Measurements from ENCODE around the gene XRCC3. TPM values are rescaled to one million over a fixed set of nuclear protein-coding genes. Genes with fewer than 3 reads are reported as not detected.
A peak's percentile ranks its signal among the peaks of the same experiment; 100 is the strongest.

Gene XRCC3
- total and polyA plus RNA-seq, 10 of the 15 experiments (the other 5 are each of a cell fraction or from before 2014, with no cell fraction given), result 0.37 to 52.0 (median 26.8) TPM

DNA sequence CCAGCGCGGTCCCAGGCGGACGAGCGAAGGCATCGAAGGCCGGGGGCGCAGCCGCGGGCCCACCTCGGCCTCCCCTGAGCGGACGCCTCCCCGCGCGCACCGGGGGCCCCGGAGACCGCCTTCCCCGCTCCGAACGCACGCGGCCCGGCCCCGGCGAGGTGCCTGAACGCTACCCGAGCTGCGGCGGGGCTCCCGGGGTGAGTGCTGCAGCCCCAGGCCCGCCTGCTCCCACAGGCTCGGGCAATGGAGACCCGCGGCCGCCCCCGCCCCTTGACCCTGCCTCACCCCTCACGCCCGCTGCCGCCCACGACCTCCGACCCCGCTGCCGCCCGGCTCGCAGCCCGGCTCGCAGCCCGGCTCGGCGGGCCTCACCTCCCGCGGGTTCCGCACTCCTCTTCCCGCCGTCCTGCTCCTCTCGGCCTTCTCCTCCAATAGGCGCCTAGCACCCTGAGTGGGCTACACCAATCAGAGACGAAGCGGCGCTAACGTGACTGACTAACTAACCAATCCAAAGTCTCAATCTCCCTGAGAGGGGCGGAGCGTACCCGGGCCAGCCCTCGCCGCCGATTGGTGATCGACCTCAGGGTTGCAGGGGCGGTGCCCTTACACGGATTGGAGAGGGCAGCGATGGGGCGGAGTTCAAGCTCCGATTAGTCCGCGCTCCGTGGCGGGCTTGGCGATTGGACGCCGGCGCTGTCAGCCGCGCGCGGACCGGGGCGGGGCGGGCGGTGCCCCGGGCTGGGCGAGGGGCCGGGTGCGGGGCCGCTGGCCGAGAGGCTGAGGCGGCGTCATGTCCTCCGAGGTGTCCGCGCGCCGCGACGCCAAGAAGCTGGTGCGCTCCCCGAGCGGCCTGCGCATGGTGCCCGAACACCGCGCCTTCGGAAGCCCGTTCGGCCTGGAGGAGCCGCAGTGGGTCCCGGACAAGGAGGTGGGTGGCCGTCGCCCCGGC lies at the start of gene XRCC3, which contains the start of gene ZFYVE21 (continued):
- TF ChIP-seq BRCA1 (IDR thresholded peaks at IDR 0.05; ENCODE audit: low read depth, low read length) (no peak), POU2F2 (IDR thresholded peaks at IDR 0.05; ENCODE audit: borderline replicate concordance, low read depth, low read length) (peak; percentile 56; the same call in 1 of the 3 replicates), ZNF24 (IDR thresholded peaks at IDR 0.05) (no peak), CREM (IDR thresholded peaks at IDR 0.05; ENCODE audit: low read depth) (peak; percentile 58), SMC3 (IDR thresholded peaks at IDR 0.05; ENCODE audit: borderline replicate concordance, low read length) (no peak), ZNF217 (IDR thresholded peaks at IDR 0.05) (0 out of 2 replicates have a peak, but pooled peaks have one; percentile 38), KLF5 (IDR thresholded peaks at IDR 0.05; ENCODE audit: partially characterized antibody) (peak; percentile 90), HDAC6 (IDR thresholded peaks at IDR 0.05; ENCODE audit: unreplicated experiment) (no peak), CBX5 (IDR thresholded peaks at IDR 0.05; ENCODE audit: low read depth) (no peak), NFIC (IDR thresholded peaks at IDR 0.05; ENCODE audit: low read depth, low read length) (no peak), NR2C1 (IDR thresholded peaks at IDR 0.05) (peak; percentile 74), JUNB (IDR thresholded peaks at IDR 0.05) (no peak), BHLHE40 (IDR thresholded peaks at IDR 0.05; ENCODE audit: borderline replicate concordance in 1 of 2, low read depth in 2 of 2, low read length in 1 of 2) (peak in 1 of 2 experiments; percentile 13; a peak in 2 of 4 replicates), SMAD1 (IDR thresholded peaks at IDR 0.05; ENCODE audit: low read depth, partially characterized antibody) (no peak), YBX1 (IDR thresholded peaks at IDR 0.05) (no peak)
- TF ChIP-seq, protein P1, sequence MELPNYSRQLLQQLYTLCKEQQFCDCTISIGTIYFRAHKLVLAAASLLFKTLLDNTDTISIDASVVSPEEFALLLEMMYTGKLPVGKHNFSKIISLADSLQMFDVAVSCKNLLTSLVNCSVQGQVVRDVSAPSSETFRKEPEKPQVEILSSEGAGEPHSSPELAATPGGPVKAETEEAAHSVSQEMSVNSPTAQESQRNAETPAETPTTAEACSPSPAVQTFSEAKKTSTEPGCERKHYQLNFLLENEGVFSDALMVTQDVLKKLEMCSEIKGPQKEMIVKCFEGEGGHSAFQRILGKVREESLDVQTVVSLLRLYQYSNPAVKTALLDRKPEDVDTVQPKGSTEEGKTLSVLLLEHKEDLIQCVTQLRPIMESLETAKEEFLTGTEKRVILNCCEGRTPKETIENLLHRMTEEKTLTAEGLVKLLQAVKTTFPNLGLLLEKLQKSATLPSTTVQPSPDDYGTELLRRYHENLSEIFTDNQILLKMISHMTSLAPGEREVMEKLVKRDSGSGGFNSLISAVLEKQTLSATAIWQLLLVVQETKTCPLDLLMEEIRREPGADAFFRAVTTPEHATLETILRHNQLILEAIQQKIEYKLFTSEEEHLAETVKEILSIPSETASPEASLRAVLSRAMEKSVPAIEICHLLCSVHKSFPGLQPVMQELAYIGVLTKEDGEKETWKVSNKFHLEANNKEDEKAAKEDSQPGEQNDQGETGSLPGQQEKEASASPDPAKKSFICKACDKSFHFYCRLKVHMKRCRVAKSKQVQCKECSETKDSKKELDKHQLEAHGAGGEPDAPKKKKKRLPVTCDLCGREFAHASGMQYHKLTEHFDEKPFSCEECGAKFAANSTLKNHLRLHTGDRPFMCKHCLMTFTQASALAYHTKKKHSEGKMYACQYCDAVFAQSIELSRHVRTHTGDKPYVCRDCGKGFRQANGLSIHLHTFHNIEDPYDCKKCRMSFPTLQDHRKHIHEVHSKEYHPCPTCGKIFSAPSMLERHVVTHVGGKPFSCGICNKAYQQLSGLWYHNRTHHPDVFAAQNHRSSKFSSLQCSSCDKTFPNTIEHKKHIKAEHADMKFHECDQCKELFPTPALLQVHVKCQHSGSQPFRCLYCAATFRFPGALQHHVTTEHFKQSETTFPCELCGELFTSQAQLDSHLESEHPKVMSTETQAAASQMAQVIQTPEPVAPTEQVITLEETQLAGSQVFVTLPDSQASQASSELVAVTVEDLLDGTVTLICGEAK (IDR thresholded peaks at IDR 0.05; ENCODE audit: borderline replicate concordance), result no peak
- TF ChIP-seq, protein P2, sequence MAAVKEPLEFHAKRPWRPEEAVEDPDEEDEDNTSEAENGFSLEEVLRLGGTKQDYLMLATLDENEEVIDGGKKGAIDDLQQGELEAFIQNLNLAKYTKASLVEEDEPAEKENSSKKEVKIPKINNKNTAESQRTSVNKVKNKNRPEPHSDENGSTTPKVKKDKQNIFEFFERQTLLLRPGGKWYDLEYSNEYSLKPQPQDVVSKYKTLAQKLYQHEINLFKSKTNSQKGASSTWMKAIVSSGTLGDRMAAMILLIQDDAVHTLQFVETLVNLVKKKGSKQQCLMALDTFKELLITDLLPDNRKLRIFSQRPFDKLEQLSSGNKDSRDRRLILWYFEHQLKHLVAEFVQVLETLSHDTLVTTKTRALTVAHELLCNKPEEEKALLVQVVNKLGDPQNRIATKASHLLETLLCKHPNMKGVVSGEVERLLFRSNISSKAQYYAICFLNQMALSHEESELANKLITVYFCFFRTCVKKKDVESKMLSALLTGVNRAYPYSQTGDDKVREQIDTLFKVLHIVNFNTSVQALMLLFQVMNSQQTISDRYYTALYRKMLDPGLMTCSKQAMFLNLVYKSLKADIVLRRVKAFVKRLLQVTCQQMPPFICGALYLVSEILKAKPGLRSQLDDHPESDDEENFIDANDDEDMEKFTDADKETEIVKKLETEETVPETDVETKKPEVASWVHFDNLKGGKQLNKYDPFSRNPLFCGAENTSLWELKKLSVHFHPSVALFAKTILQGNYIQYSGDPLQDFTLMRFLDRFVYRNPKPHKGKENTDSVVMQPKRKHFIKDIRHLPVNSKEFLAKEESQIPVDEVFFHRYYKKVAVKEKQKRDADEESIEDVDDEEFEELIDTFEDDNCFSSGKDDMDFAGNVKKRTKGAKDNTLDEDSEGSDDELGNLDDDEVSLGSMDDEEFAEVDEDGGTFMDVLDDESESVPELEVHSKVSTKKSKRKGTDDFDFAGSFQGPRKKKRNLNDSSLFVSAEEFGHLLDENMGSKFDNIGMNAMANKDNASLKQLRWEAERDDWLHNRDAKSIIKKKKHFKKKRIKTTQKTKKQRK (IDR thresholded peaks at IDR 0.05; ENCODE audit: low read depth, low read length), result peak; percentile 93
- TF ChIP-seq, protein P3, sequence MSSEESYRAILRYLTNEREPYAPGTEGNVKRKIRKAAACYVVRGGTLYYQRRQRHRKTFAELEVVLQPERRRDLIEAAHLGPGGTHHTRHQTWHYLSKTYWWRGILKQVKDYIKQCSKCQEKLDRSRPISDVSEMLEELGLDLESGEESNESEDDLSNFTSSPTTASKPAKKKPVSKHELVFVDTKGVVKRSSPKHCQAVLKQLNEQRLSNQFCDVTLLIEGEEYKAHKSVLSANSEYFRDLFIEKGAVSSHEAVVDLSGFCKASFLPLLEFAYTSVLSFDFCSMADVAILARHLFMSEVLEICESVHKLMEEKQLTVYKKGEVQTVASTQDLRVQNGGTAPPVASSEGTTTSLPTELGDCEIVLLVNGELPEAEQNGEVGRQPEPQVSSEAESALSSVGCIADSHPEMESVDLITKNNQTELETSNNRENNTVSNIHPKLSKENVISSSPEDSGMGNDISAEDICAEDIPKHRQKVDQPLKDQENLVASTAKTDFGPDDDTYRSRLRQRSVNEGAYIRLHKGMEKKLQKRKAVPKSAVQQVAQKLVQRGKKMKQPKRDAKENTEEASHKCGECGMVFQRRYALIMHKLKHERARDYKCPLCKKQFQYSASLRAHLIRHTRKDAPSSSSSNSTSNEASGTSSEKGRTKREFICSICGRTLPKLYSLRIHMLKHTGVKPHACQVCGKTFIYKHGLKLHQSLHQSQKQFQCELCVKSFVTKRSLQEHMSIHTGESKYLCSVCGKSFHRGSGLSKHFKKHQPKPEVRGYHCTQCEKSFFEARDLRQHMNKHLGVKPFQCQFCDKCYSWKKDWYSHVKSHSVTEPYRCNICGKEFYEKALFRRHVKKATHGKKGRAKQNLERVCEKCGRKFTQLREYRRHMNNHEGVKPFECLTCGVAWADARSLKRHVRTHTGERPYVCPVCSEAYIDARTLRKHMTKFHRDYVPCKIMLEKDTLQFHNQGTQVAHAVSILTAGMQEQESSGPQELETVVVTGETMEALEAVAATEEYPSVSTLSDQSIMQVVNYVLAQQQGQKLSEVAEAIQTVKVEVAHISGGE (CRISPR knock-in tag; IDR thresholded peaks at IDR 0.05), result no peak
